ENCODE results near the gene DAPK1. TPM values are rescaled to one million over a fixed set of nuclear protein-coding genes. Genes with fewer than 3 reads are reported as not detected.

Gene DAPK1
- total and polyA plus RNA-seq, 2 donors (not counting 1 experiment from before 2014, with no cell fraction given) = 1.7 to 2.8 TPM

- CTCF ChIA-PET = no interaction called here
- no peak overlapping the region for H3K4me2 ChIP-seq (replicated peaks; ENCODE audit: low read depth, low read length, poor library complexity, severe bottlenecking)
These were observed 31.9 kb upstream of the DAPK1 start for GRCh38 chr9:87465816-87466215.

GRCh38 chr9:87467187-87467586 lies 30.5 kb upstream of the DAPK1 start:
- Histone ChIP-seq H3K27me3 (replicated peaks in 1 of 4; ENCODE audit: control extremely low read depth in 1 of 4, control insufficient read depth in 3 of 4, insufficient read depth in 4 of 4, low read length in 3 of 4) (no peaks in the 10 kb centered on the region), H3K36me3 (replicated peaks in 1 of 2; ENCODE audit: control extremely low read depth in 1 of 2, control insufficient read depth in 1 of 2, extremely low read depth in 1 of 2, insufficient read depth in 2 of 2, low read length in 1 of 2) (no peaks in the 10 kb centered on the region), H3K4me1 (ENCODE audit: control insufficient read depth in 2 of 2, insufficient read depth in 2 of 2, low read length in 2 of 2) (no peaks in the 10 kb centered on the region), H3K27ac (ENCODE audit: low read length in 2 of 2) (no peak overlapping the region), H3K79me2 (ENCODE audit: control insufficient read depth, insufficient read depth, low read length) (no peaks in the 10 kb centered on the region), H3K9me3 (ENCODE audit: control extremely low read depth in 1 of 3, control insufficient read depth in 2 of 3, insufficient read depth in 1 of 3, low read length in 2 of 3) (no peaks in the 10 kb centered on the region), H4K20me1 (ENCODE audit: control insufficient read depth, insufficient read depth, low read length, poor library complexity, severe bottlenecking) (no peaks in the 10 kb centered on the region), H3K9ac (ENCODE audit: low read length) (no peak overlapping the region), H2AFZ (ENCODE audit: insufficient read depth, low read depth, low read length, poor library complexity, severe bottlenecking) (no peak overlapping the region), H3K4me2 (replicated peaks; ENCODE audit: low read depth, low read length, poor library complexity, severe bottlenecking) (no peak overlapping the region), H3K4me3 (ENCODE audit: control extremely low read depth in 1 of 5, extremely low read depth in 1 of 5, insufficient read depth in 1 of 5, low read depth in 2 of 5, low read length in 4 of 5) (no peak overlapping the region)
- ATAC-seq (ENCODE audit: low read depth) (no peak), DNase-seq (no peak)
- Mint-ChIP-seq H3K4me3 (no peak overlapping the region), H3K27ac (no peak overlapping the region), H3K4me1 (no peaks in the 10 kb centered on the region), H3K27me3 (no peaks in the 10 kb centered on the region), H3K9me3 (ENCODE audit: insufficient read depth) (no peaks in the 10 kb centered on the region)
- ChIA-PET POLR2A (no interaction called here), CTCF (no interaction called here)
- intact Hi-C loops (cut with micrococcal nuclease) = no loop called here
- no peak for TF ChIP-seq CTCF (IDR thresholded peaks at IDR 0.05)
- TF ChIP-seq EZH2 (IDR thresholded peaks at IDR 0.05; ENCODE audit: borderline replicate concordance, insufficient read depth, low read depth, low read length, poor library complexity, severe bottlenecking) = no peak
- 94% methylated on average over 3 of the region's 6 CpGs for WGBS (ENCODE audit: insufficient coverage)

More at GRCh38 chr9:87465816-87466215, 31.9 kb upstream of the DAPK1 start:
- Histone ChIP-seq H3K36me3 (replicated peaks in 1 of 2; ENCODE audit: control extremely low read depth in 1 of 2, control insufficient read depth in 1 of 2, extremely low read depth in 1 of 2, insufficient read depth in 2 of 2, low read length in 1 of 2) (no peaks in the 10 kb centered on the region), H3K27ac (ENCODE audit: low read length in 2 of 2) (no peak overlapping the region), H3K27me3 (replicated peaks in 1 of 4; ENCODE audit: control extremely low read depth in 1 of 4, control insufficient read depth in 3 of 4, insufficient read depth in 4 of 4, low read length in 3 of 4) (no peaks in the 10 kb centered on the region), H3K4me3 (ENCODE audit: control extremely low read depth in 1 of 5, extremely low read depth in 1 of 5, insufficient read depth in 1 of 5, low read depth in 2 of 5, low read length in 4 of 5) (no peak overlapping the region), H3K4me1 (ENCODE audit: control insufficient read depth in 2 of 2, insufficient read depth in 2 of 2, low read length in 2 of 2) (no peaks in the 10 kb centered on the region), H3K9me3 (ENCODE audit: control extremely low read depth in 1 of 3, control insufficient read depth in 2 of 3, insufficient read depth in 1 of 3, low read length in 2 of 3) (no peaks in the 10 kb centered on the region), H3K9ac (ENCODE audit: low read length) (no peak overlapping the region), H2AFZ (ENCODE audit: insufficient read depth, low read depth, low read length, poor library complexity, severe bottlenecking) (no peak overlapping the region), H4K20me1 (ENCODE audit: control insufficient read depth, insufficient read depth, low read length, poor library complexity, severe bottlenecking) (no peaks in the 10 kb centered on the region), H3K79me2 (ENCODE audit: control insufficient read depth, insufficient read depth, low read length) (no peaks in the 10 kb centered on the region)
- intact Hi-C loops (cut with micrococcal nuclease) = no loop called here
- 80% methylated on average over 1 of the region's 3 CpGs for WGBS (ENCODE audit: insufficient coverage)
- DNase-seq = no peak
- Mint-ChIP-seq H3K4me3 (no peak overlapping the region), H3K27ac (no peak overlapping the region), H3K9me3 (ENCODE audit: insufficient read depth) (no peaks in the 10 kb centered on the region), H3K27me3 (no peaks in the 10 kb centered on the region), H3K4me1 (no peaks in the 10 kb centered on the region)
- no peak for ATAC-seq (ENCODE audit: low read depth)
- no peak for TF ChIP-seq CTCF (IDR thresholded peaks at IDR 0.05)
- no peak for TF ChIP-seq EZH2 (IDR thresholded peaks at IDR 0.05; ENCODE audit: borderline replicate concordance, insufficient read depth, low read depth, low read length, poor library complexity, severe bottlenecking)
- POLR2A ChIA-PET = no interaction called here
